ENCODE data around the gene PRAC2. TPM values are rescaled to one million over a fixed set of nuclear protein-coding genes. Genes with fewer than 3 reads are reported as not detected.

Gene PRAC2
- polyA plus RNA-seq = under 1 TPM in 1 of 2 donors, not detected in 1; 0.41 TPM

GRCh38 chr17:48722915-48723422 is at the start of gene PRAC2:
Gene PRAC2 (plus strand): TSS chr17:48723185. CDS start chr17:48724411, 1,226 bp downstream.
- peaks cover 0 to 18% of the 10 kb centered on the region in 2 donors for H3K9me3 ChIP-seq (ENCODE audit: control insufficient read depth in 2 of 2, insufficient read depth in 1 of 2, low read depth in 1 of 2, low read length in 1 of 2)
- peaks cover 0 to 10% of the 10 kb centered on the region in 2 donors for H3K4me1 ChIP-seq (ENCODE audit: control insufficient read depth in 2 of 2, insufficient read depth in 2 of 2, low read length in 1 of 2)
- WGBS, 2 donors = 5% methylated on average over 20 to 21 of the region's 21 CpGs
- no peak within 1 kb of the TSS for H3K27ac ChIP-seq (ENCODE audit: low read depth in 2 of 2, low read length in 1 of 2)
- H3K36me3 ChIP-seq (ENCODE audit: control insufficient read depth in 2 of 2, insufficient read depth in 2 of 2, low read length in 1 of 2) = no peaks in the 10 kb centered on the region
- H3K27me3 ChIP-seq (ENCODE audit: control insufficient read depth in 1 of 2, insufficient read depth in 2 of 2, low read length in 2 of 2) = peaks cover 18 to 85% of the 10 kb centered on the region in 2 donors
- H3K4me3 ChIP-seq (ENCODE audit: low read depth in 1 of 2, low read length in 2 of 2) = no peak within 1 kb of the TSS

- no peaks in the 10 kb centered on the region for H3K9me3 ChIP-seq (ENCODE audit: control insufficient read depth in 2 of 2, insufficient read depth in 1 of 2, low read depth in 1 of 2, low read length in 1 of 2)
- peaks cover 0 to 3% of the 10 kb centered on the region in 2 donors for H3K4me1 ChIP-seq (ENCODE audit: control insufficient read depth in 2 of 2, insufficient read depth in 2 of 2, low read length in 1 of 2)
- H3K27me3 ChIP-seq (ENCODE audit: control insufficient read depth in 1 of 2, insufficient read depth in 2 of 2, low read length in 2 of 2) = no peaks in the 10 kb centered on the region
- 69 to 70% methylated on average over 6 of the region's 6 CpGs for WGBS, 2 donors
- no peak overlapping the region for H3K27ac ChIP-seq (ENCODE audit: low read depth in 2 of 2, low read length in 1 of 2)
- H3K36me3 ChIP-seq (ENCODE audit: control insufficient read depth in 2 of 2, insufficient read depth in 2 of 2, low read length in 1 of 2) = no peaks in the 10 kb centered on the region
- no peak overlapping the region for H3K4me3 ChIP-seq (ENCODE audit: low read depth in 1 of 2, low read length in 2 of 2)
These were observed 45.9 kb upstream of the PRAC2 start for GRCh38 chr17:48676963-48677558.

GRCh38 chr17:48678141-48678971 is 44.6 kb upstream of the PRAC2 start:
- Histone ChIP-seq H3K4me3 (ENCODE audit: low read depth in 1 of 2, low read length in 2 of 2) (no peak overlapping the region), H3K36me3 (ENCODE audit: control insufficient read depth in 2 of 2, insufficient read depth in 2 of 2, low read length in 1 of 2) (no peaks in the 10 kb centered on the region), H3K27me3 (ENCODE audit: control insufficient read depth in 1 of 2, insufficient read depth in 2 of 2, low read length in 2 of 2) (no peaks in the 10 kb centered on the region), H3K4me1 (ENCODE audit: control insufficient read depth in 2 of 2, insufficient read depth in 2 of 2, low read length in 1 of 2) (peaks cover 0 to 3% of the 10 kb centered on the region in 2 donors), H3K27ac (ENCODE audit: low read depth in 2 of 2, low read length in 1 of 2) (no peak overlapping the region), H3K9me3 (ENCODE audit: control insufficient read depth in 2 of 2, insufficient read depth in 1 of 2, low read depth in 1 of 2, low read length in 1 of 2) (no peaks in the 10 kb centered on the region)
- 7 to 9% methylated on average over 38 to 41 of the region's 41 CpGs for WGBS, 2 donors

GRCh38 chr17:48679385-48680096 is 43.4 kb upstream of the PRAC2 start:
- H3K4me1 ChIP-seq (ENCODE audit: control insufficient read depth in 2 of 2, insufficient read depth in 2 of 2, low read length in 1 of 2) = peaks cover 0 to 3% of the 10 kb centered on the region in 2 donors
- H3K27me3 ChIP-seq (ENCODE audit: control insufficient read depth in 1 of 2, insufficient read depth in 2 of 2, low read length in 2 of 2) = no peaks in the 10 kb centered on the region
- 76 to 82% methylated on average over 5 of the region's 5 CpGs for WGBS, 2 donors

GRCh38 chr17:48681609-48682008 is 41.4 kb upstream of the PRAC2 start:
- H3K27ac ChIP-seq (ENCODE audit: low read depth in 2 of 2, low read length in 1 of 2) = no peak overlapping the region
- H3K4me1 ChIP-seq (ENCODE audit: control insufficient read depth in 2 of 2, insufficient read depth in 2 of 2, low read length in 1 of 2) = peaks cover 0 to 3% of the 10 kb centered on the region in 2 donors
- H3K36me3 ChIP-seq (ENCODE audit: control insufficient read depth in 2 of 2, insufficient read depth in 2 of 2, low read length in 1 of 2) = no peaks in the 10 kb centered on the region
- no peaks in the 10 kb centered on the region for H3K9me3 ChIP-seq (ENCODE audit: control insufficient read depth in 2 of 2, insufficient read depth in 1 of 2, low read depth in 1 of 2, low read length in 1 of 2)
- WGBS, 2 donors = 90 to 93% methylated on average over 1 of the region's 1 CpG
- no peak overlapping the region for H3K4me3 ChIP-seq (ENCODE audit: low read depth in 1 of 2, low read length in 2 of 2)
- no peaks in the 10 kb centered on the region for H3K27me3 ChIP-seq (ENCODE audit: control insufficient read depth in 1 of 2, insufficient read depth in 2 of 2, low read length in 2 of 2)

More at GRCh38 chr17:48679385-48680096, 43.4 kb upstream of the PRAC2 start:
- no peaks in the 10 kb centered on the region for H3K36me3 ChIP-seq (ENCODE audit: control insufficient read depth in 2 of 2, insufficient read depth in 2 of 2, low read length in 1 of 2)
- H3K9me3 ChIP-seq (ENCODE audit: control insufficient read depth in 2 of 2, insufficient read depth in 1 of 2, low read depth in 1 of 2, low read length in 1 of 2) = no peaks in the 10 kb centered on the region
- H3K27ac ChIP-seq (ENCODE audit: low read depth in 2 of 2, low read length in 1 of 2) = no peak overlapping the region
- H3K4me3 ChIP-seq (ENCODE audit: low read depth in 1 of 2, low read length in 2 of 2) = no peak overlapping the region

GRCh38 chr17:48690655-48691054 is 32.3 kb upstream of the PRAC2 start:
- no peak overlapping the region for H3K27ac ChIP-seq (ENCODE audit: low read depth in 2 of 2, low read length in 1 of 2)
- H3K27me3 ChIP-seq (ENCODE audit: control insufficient read depth in 1 of 2, insufficient read depth in 2 of 2, low read length in 2 of 2) = no peaks in the 10 kb centered on the region
- no peaks in the 10 kb centered on the region for H3K9me3 ChIP-seq (ENCODE audit: control insufficient read depth in 2 of 2, insufficient read depth in 1 of 2, low read depth in 1 of 2, low read length in 1 of 2)
- 84% methylated on average over 5 of the region's 5 CpGs for WGBS, 2 donors
- H3K36me3 ChIP-seq (ENCODE audit: control insufficient read depth in 2 of 2, insufficient read depth in 2 of 2, low read length in 1 of 2) = no peaks in the 10 kb centered on the region
- H3K4me3 ChIP-seq (ENCODE audit: low read depth in 1 of 2, low read length in 2 of 2) = no peak overlapping the region
- no peaks in the 10 kb centered on the region for H3K4me1 ChIP-seq (ENCODE audit: control insufficient read depth in 2 of 2, insufficient read depth in 2 of 2, low read length in 1 of 2)

- no peak overlapping the region for H3K27ac ChIP-seq (ENCODE audit: low read depth in 2 of 2, low read length in 1 of 2)
- no peaks in the 10 kb centered on the region for H3K27me3 ChIP-seq (ENCODE audit: control insufficient read depth in 1 of 2, insufficient read depth in 2 of 2, low read length in 2 of 2)
- H3K4me1 ChIP-seq (ENCODE audit: control insufficient read depth in 2 of 2, insufficient read depth in 2 of 2, low read length in 1 of 2) = no peaks in the 10 kb centered on the region
- 83 to 91% methylated on average over 1 of the region's 1 CpG for whole genome bisulfite sequencing, 2 donors
- no peak overlapping the region for H3K4me3 ChIP-seq (ENCODE audit: low read depth in 1 of 2, low read length in 2 of 2)
- no peaks in the 10 kb centered on the region for H3K36me3 ChIP-seq (ENCODE audit: control insufficient read depth in 2 of 2, insufficient read depth in 2 of 2, low read length in 1 of 2)
- H3K9me3 ChIP-seq (ENCODE audit: control insufficient read depth in 2 of 2, insufficient read depth in 1 of 2, low read depth in 1 of 2, low read length in 1 of 2) = no peaks in the 10 kb centered on the region
These were observed 30.9 kb upstream of the PRAC2 start for GRCh38 chr17:48692049-48692448.

- H3K9me3 ChIP-seq (ENCODE audit: control insufficient read depth in 2 of 2, insufficient read depth in 1 of 2, low read depth in 1 of 2, low read length in 1 of 2) = no peaks in the 10 kb centered on the region
These were observed 29.8 kb upstream of the PRAC2 start for GRCh38 chr17:48693178-48693577.

GRCh38 chr17:48701864-48702532 is 21.0 kb upstream of the PRAC2 start:
- peaks cover 11 to 14% of the 10 kb centered on the region in 2 donors for H3K27me3 ChIP-seq (ENCODE audit: control insufficient read depth in 1 of 2, insufficient read depth in 2 of 2, low read length in 2 of 2)
- H3K9me3 ChIP-seq (ENCODE audit: control insufficient read depth in 2 of 2, insufficient read depth in 1 of 2, low read depth in 1 of 2, low read length in 1 of 2) = no peaks in the 10 kb centered on the region
- H3K36me3 ChIP-seq (ENCODE audit: control insufficient read depth in 2 of 2, insufficient read depth in 2 of 2, low read length in 1 of 2) = no peaks in the 10 kb centered on the region
- H3K27ac ChIP-seq (ENCODE audit: low read depth in 2 of 2, low read length in 1 of 2) = no peak overlapping the region
- no peak overlapping the region for H3K4me3 ChIP-seq (ENCODE audit: low read depth in 1 of 2, low read length in 2 of 2)
- H3K4me1 ChIP-seq (ENCODE audit: control insufficient read depth in 2 of 2, insufficient read depth in 2 of 2, low read length in 1 of 2) = no peaks in the 10 kb centered on the region
- WGBS, 2 donors = 91 to 92% methylated on average over 10 of the region's 10 CpGs

More at GRCh38 chr17:48693178-48693577, 29.8 kb upstream of the PRAC2 start:
- no peak overlapping the region for H3K27ac ChIP-seq (ENCODE audit: low read depth in 2 of 2, low read length in 1 of 2)
- WGBS, 2 donors = 23 to 35% methylated on average over 1 of the region's 1 CpG
- H3K27me3 ChIP-seq (ENCODE audit: control insufficient read depth in 1 of 2, insufficient read depth in 2 of 2, low read length in 2 of 2) = no peaks in the 10 kb centered on the region
- no peaks in the 10 kb centered on the region for H3K36me3 ChIP-seq (ENCODE audit: control insufficient read depth in 2 of 2, insufficient read depth in 2 of 2, low read length in 1 of 2)
- H3K4me3 ChIP-seq (ENCODE audit: low read depth in 1 of 2, low read length in 2 of 2) = no peak overlapping the region
- H3K4me1 ChIP-seq (ENCODE audit: control insufficient read depth in 2 of 2, insufficient read depth in 2 of 2, low read length in 1 of 2) = no peaks in the 10 kb centered on the region
